Neural cell (in vitro differentiated cells): ENCODE results near the gene FLT3. TPM values are rescaled to one million over a fixed set of nuclear protein-coding genes. Genes with fewer than 3 reads are reported as not detected.

Source experiments
- H2AFZ ChIP-seq: fragments of 200-600, 300-800 bp; sonication (generic), shearing (Covaris generic); 2 replicates; pipeline ENCODE4 v1.6.0; 2014; ENCODE audit warnings: low read depth, mild to moderate bottlenecking, antibody characterized with exemption, low read length, moderate library complexity
- H3F3A ChIP-seq: fragments of 200-600 bp; shearing (Covaris generic); 2 replicates; pipeline ENCODE4 v1.6.1; 2016; ENCODE audit warnings: mild to moderate bottlenecking, moderate library complexity, mixed read lengths, antibody characterized with exemption, low read length; ENCODE audit not compliant: insufficient read depth, poor library complexity, severe bottlenecking
- H3K27ac ChIP-seq: fragments of 200-600, 300-800 bp; sonication (generic), shearing (Covaris generic); 2 replicates; pipeline ENCODE4 v1.5.1; 2014; ENCODE audit warnings: mild to moderate bottlenecking, low read length, moderate library complexity
- H3K27me3 ChIP-seq: fragments of 300-800, 200-600 bp; sonication (generic), shearing (Covaris generic); 2 replicates; pipeline ENCODE4 v1.6.0; 2014; ENCODE audit warnings: mild to moderate bottlenecking, low read depth, low read length, moderate library complexity; ENCODE audit not compliant: insufficient read depth
- H3K36me3 ChIP-seq: fragments of 300-800, 200-600 bp; sonication (generic), shearing (Covaris generic); 2 replicates; pipeline ENCODE4 v1.5.1; 2014; ENCODE audit warnings: mild to moderate bottlenecking, antibody characterized with exemption, low read length, moderate library complexity; ENCODE audit not compliant: insufficient read depth
- H3K4me2 ChIP-seq: fragments of 300-800, 200-600 bp; sonication (generic), shearing (Covaris generic); 2 replicates; pipeline ENCODE4 v1.6.0; 2014; ENCODE audit warnings: mild to moderate bottlenecking, low read length
- H3K4me3 ChIP-seq: fragments of 300-800, 200-600 bp; sonication (generic), shearing (Covaris generic); 2 replicates; pipeline ENCODE4 v1.5.1; 2014; ENCODE audit warnings: mild to moderate bottlenecking, low read length, moderate library complexity
- H3K79me2 ChIP-seq: fragments of 200-600 bp; shearing (Covaris generic); replicated peaks from 2 replicates; pipeline ENCODE4 v1.6.0; 2014; ENCODE audit warnings: mild to moderate bottlenecking, low read length, moderate library complexity; ENCODE audit not compliant: insufficient read depth
- H3K9ac ChIP-seq: fragments of 300-800, 200-600 bp; sonication (generic), shearing (Covaris generic); 2 replicates; pipeline ENCODE4 v1.6.1; 2016; ENCODE audit warnings: mild to moderate bottlenecking, low read length, mixed read lengths
- H3K9me2 ChIP-seq: fragments of 200-600 bp; shearing (Covaris generic); 2 replicates; pipeline ENCODE4 v1.6.1; 2016; ENCODE audit warnings: mild to moderate bottlenecking, low read length, mixed read lengths; ENCODE audit not compliant: insufficient read depth
- H3K9me3 ChIP-seq: fragments of 200-600, 300-800 bp; sonication (generic), shearing (Covaris generic); 2 replicates; pipeline ENCODE4 v1.6.1; 2016; ENCODE audit warnings: mild to moderate bottlenecking, mixed run types, low read length, moderate library complexity, mixed read lengths
- H4K20me1 ChIP-seq: fragments of 200-600 bp; shearing (Covaris generic); 2 replicates; pipeline ENCODE4 v1.6.1; 2016; ENCODE audit warnings: mild to moderate bottlenecking, mixed run types; ENCODE audit not compliant: insufficient read depth
- CTCF ChIP-seq: fragments of 450-650 bp; IDR thresholded peaks from 2 replicates; pipeline ENCODE4 v1.5.1; 2014; ENCODE audit warnings: antibody characterized with exemption, mild to moderate bottlenecking, moderate library complexity; ENCODE audit not compliant: poor library complexity, severe bottlenecking
- EZH2 ChIP-seq: fragments of 200-600, 300-800 bp; shearing (Covaris generic), sonication (generic); IDR thresholded peaks from 2 replicates; pipeline ENCODE4 v1.6.1; 2014; ENCODE audit warnings: antibody characterized with exemption, low read length, borderline replicate concordance, mild to moderate bottlenecking; ENCODE audit not compliant: insufficient read depth, poor library complexity, severe bottlenecking
- MXI1 ChIP-seq: fragments of 450-650 bp; conservative IDR thresholded peaks from 2 replicates; pipeline ENCODE4 v1.6.1; 2014; ENCODE audit warnings: antibody characterized with exemption, mild to moderate bottlenecking; ENCODE audit not compliant: poor library complexity, severe bottlenecking
- POLR2AphosphoS5 ChIP-seq: IDR thresholded peaks from 2 replicates; pipeline ENCODE4 v1.6.1; 2012
- RAD21 ChIP-seq: fragments of 450-650 bp; conservative IDR thresholded peaks from 2 replicates; pipeline ENCODE4 v1.6.1; 2014; ENCODE audit warnings: antibody characterized with exemption, mild to moderate bottlenecking, moderate library complexity
- SMC3 ChIP-seq: fragments of 450-650 bp; conservative IDR thresholded peaks from 2 replicates; pipeline ENCODE4 v1.6.1; 2014; ENCODE audit warnings: antibody characterized with exemption, mild to moderate bottlenecking, moderate library complexity; ENCODE audit not compliant: poor library complexity
- TAF1 ChIP-seq: IDR thresholded peaks from 2 replicates; pipeline ENCODE4 v1.6.1; 2012; ENCODE audit warnings: low read depth
- polyA plus RNA-seq: library from polyadenylated mRNA; depleted of rRNA; stranded (reverse); fragments of >200 nt; gene quantifications from 2 replicates; pipeline ENCODE4 v1.2.3, GENCODE V29; 2014

FLT3 gene
- polyA plus RNA-seq, 1 donor from 2014 or later, result 0.41 TPM

- H3K36me3 ChIP-seq, result no peaks in the 10 kb centered on the region
- no peak overlapping the region for H3K9ac ChIP-seq
- H3K9me3 ChIP-seq, result no peaks in the 10 kb centered on the region
- no peaks in the 10 kb centered on the region for H3K79me2 ChIP-seq
- no peak overlapping the region for H3K27ac ChIP-seq
- H4K20me1 ChIP-seq, result no peaks in the 10 kb centered on the region
- TF ChIP-seq CTCF, result peak; percentile 56
- peak; percentile 83 for TF ChIP-seq EZH2
- TF ChIP-seq RAD21, result no peak
- TF ChIP-seq SMC3, result peak; percentile 39
- no peaks in the 10 kb centered on the region for H3K9me2 ChIP-seq
- no peak overlapping the region for H2AFZ ChIP-seq
- H3K27me3 ChIP-seq, result peaks cover 100% of the 10 kb centered on the region
- H3K4me2 ChIP-seq, result no peak overlapping the region
- peak overlapping the region; percentile 41 for H3K4me3 ChIP-seq
- no peaks in the 10 kb centered on the region for H3F3A ChIP-seq
Observed at GRCh38 chr13:27960362-27961226, 139.8 kb downstream of the FLT3 start.

- Histone ChIP-seq H3K4me3 (peak overlapping the region; percentile 41), H3K9me3 (no peaks in the 10 kb centered on the region), H3K36me3 (no peaks in the 10 kb centered on the region), H4K20me1 (no peaks in the 10 kb centered on the region), H3K27ac (no peak overlapping the region), H3K9me2 (no peaks in the 10 kb centered on the region), H3F3A (no peaks in the 10 kb centered on the region), H3K27me3 (peaks cover 100% of the 10 kb centered on the region), H2AFZ (no peak overlapping the region), H3K4me2 (no peak overlapping the region), H3K79me2 (no peaks in the 10 kb centered on the region), H3K9ac (no peak overlapping the region)
- no peak for TF ChIP-seq MXI1
- TF ChIP-seq SMC3, result no peak
- TF ChIP-seq EZH2, result no peak
- no peak for TF ChIP-seq POLR2AphosphoS5
- TF ChIP-seq TAF1, result no peak
- no peak for TF ChIP-seq CTCF
Observed at GRCh38 chr13:27959976-27960361, 140.4 kb downstream of the FLT3 start.
